HCT116 (cell line): ENCODE results near the gene ARFGAP1. TPM values are rescaled to one million over a fixed set of nuclear protein-coding genes. Genes with fewer than 3 reads are reported as not detected.

Experiments used
- ATAC-seq: fragments of 200-7000 bp; cut with Tn5 transposase; 2 replicates; pipeline ENCODE4 v1.9.1; 2020; ENCODE audit warnings: mild to moderate bottlenecking, moderate library complexity
- BruUV-seq: library from RNA; stranded (reverse); fragments of 400-500 nt; replicated peaks from 2 replicates; lab custom pipeline; 2021; lab: Mats Ljungman, UMichigan
- CTCF ChIA-PET: fragments of 300-600 bp; sonication (Branson Sonifier 250); formaldehyde crosslinking; loops from one replicate; lab custom pipeline; 2021; ENCODE audit warnings: antibody characterized with exemption; lab: Charles Lee
- POLR2A ChIA-PET: fragments of 300-600, 350-600 bp; sonication (Branson Sonifier 250); formaldehyde crosslinking; loops from one replicate; lab custom pipeline; 2021; ENCODE audit warnings: antibody characterized with exemption; lab: Charles Lee
- RAD21 ChIA-PET, 2 experiments: fragments of 300-600 bp; sonication (Branson Sonifier 250); formaldehyde crosslinking; loops; one replicate each; lab custom pipeline; 2023; ENCODE audit warnings: low total read pairs in 2 of 2; ENCODE audit not compliant: uncharacterized antibody in 2 of 2, unreplicated experiment in 2 of 2, low non-redundant PET in 1 of 2; lab: Charles Lee
- DNase-seq: peaks from one replicate; pipeline ENCODE4 v3.0.0-alpha.2; 2010; ENCODE audit warnings: low read depth, low spot score
- H2AFZ ChIP-seq: fragments of 200-600 bp; shearing (Covaris generic), sonication (generic); 2 replicates; pipeline ENCODE4 v1.6.1; 2017; ENCODE audit warnings: low read depth, mixed run types, mixed read lengths, antibody characterized with exemption, low read length; ENCODE audit not compliant: poor library complexity, severe bottlenecking
- H3K27ac ChIP-seq: 2 replicates; pipeline ENCODE4 v1.5.1; 2012; ENCODE audit warnings: low read depth, low read length
- H3K27me3 ChIP-seq: fragments of 200-600 bp; sonication (generic); 2 replicates; pipeline ENCODE4 v1.6.1; 2016; ENCODE audit warnings: mixed run types, low read length, mixed read lengths; ENCODE audit not compliant: insufficient read depth
- H3K36me3 ChIP-seq, 2 experiments: fragments of 200-500 bp in 1 of 2; fragments of 200-600 bp in 1 of 2; sonication (Bioruptor generic) in 1 of 2; sonication (generic) in 1 of 2; 2 replicates each; pipeline versions ENCODE4 v1.5.1 to v1.6.1; 2014 to 2016; ENCODE audit warnings: low read length in 2 of 2, inconsistent platforms in 1 of 2, mixed read lengths in 1 of 2, mixed run types in 1 of 2; ENCODE audit not compliant: insufficient read depth in 2 of 2, control insufficient read depth in 1 of 2
- H3K4me1 ChIP-seq, 2 experiments: fragments of 200-600 bp in 1 of 2; sonication (generic) in 1 of 2; 2 replicates each; pipeline versions ENCODE4 v1.5.1 to v1.6.1; 2012 to 2017; ENCODE audit warnings: low read length in 2 of 2, inconsistent platforms in 1 of 2, mild to moderate bottlenecking in 1 of 2, mixed read lengths in 1 of 2, mixed run types in 1 of 2, moderate library complexity in 1 of 2; ENCODE audit not compliant: insufficient read depth in 2 of 2, control insufficient read depth in 1 of 2
- H3K4me2 ChIP-seq: fragments of 200-600 bp; sonication (generic); 2 replicates; pipeline ENCODE4 v1.6.1; 2017; ENCODE audit warnings: mixed run types, low read length, mixed read lengths
- H3K4me3 ChIP-seq, 2 experiments: fragments of 200-600 bp in 1 of 2; sonication (generic) in 1 of 2; replicated peaks in 1 of 2; 2 replicates each; pipeline ENCODE4 v1.5.1; 2011 to 2016; ENCODE audit warnings: low read length in 2 of 2, control low read depth in 1 of 2, low read depth in 1 of 2, mild to moderate bottlenecking in 1 of 2, mixed read lengths in 1 of 2, mixed run types in 1 of 2
- H3K79me2 ChIP-seq: fragments of 200-600 bp; sonication (generic); 2 replicates; pipeline ENCODE4 v1.6.1; 2017; ENCODE audit warnings: mild to moderate bottlenecking, mixed run types, low read length, moderate library complexity, mixed read lengths; ENCODE audit not compliant: insufficient read depth
- H3K9ac ChIP-seq: fragments of 200-600 bp; sonication (generic); 2 replicates; pipeline ENCODE4 v1.6.1; 2016; ENCODE audit warnings: low read length, mixed read lengths
- H3K9me2 ChIP-seq: fragments of 200-600 bp; sonication (generic), shearing (Covaris generic); 2 replicates; pipeline ENCODE4 v1.6.1; 2017; ENCODE audit warnings: mixed run types, mild to moderate bottlenecking, moderate library complexity; ENCODE audit not compliant: insufficient read depth
- H3K9me3 ChIP-seq, 2 experiments: fragments of 200-500 bp in 1 of 2; fragments of 200-600 bp in 1 of 2; sonication (Bioruptor generic) in 1 of 2; sonication (generic) in 1 of 2; 2 replicates each; pipeline ENCODE4 v1.6.1; 2014 to 2017; ENCODE audit warnings: low read length in 2 of 2, mixed read lengths in 2 of 2, inconsistent platforms in 1 of 2, low read depth in 1 of 2, mild to moderate bottlenecking in 1 of 2, mixed run types in 1 of 2, moderate library complexity in 1 of 2; ENCODE audit not compliant: control insufficient read depth in 1 of 2, insufficient read depth in 1 of 2
- H4K20me1 ChIP-seq: fragments of 200-600 bp; sonication (generic), shearing (Covaris generic); 2 replicates; pipeline ENCODE4 v1.6.1; 2017; ENCODE audit warnings: mixed run types, mild to moderate bottlenecking, moderate library complexity; ENCODE audit not compliant: insufficient read depth
- ATF3 ChIP-seq: IDR thresholded peaks from 2 replicates; pipeline ENCODE4 v1.6.1; 2012
- CBX3 ChIP-seq: IDR thresholded peaks from 2 replicates; pipeline ENCODE4 v1.6.1; 2012; ENCODE audit warnings: low read depth
- EGR1 ChIP-seq: IDR thresholded peaks from 2 replicates; pipeline ENCODE4 v1.6.1; 2012; ENCODE audit warnings: low read depth
- EZH2 ChIP-seq: fragments of 200-600 bp; sonication (generic); IDR thresholded peaks from 2 replicates; pipeline ENCODE4 v1.6.1; 2017; ENCODE audit warnings: antibody characterized with exemption, mixed run types
- EZH2phosphoT487 ChIP-seq: fragments of 200-600 bp; IDR thresholded peaks from 2 replicates; pipeline ENCODE4 v1.6.1; 2018; ENCODE audit warnings: antibody characterized with exemption, borderline replicate concordance
- JUND ChIP-seq: IDR thresholded peaks from 2 replicates; pipeline ENCODE4 v1.6.1; 2012
- MAX ChIP-seq: IDR thresholded peaks from 2 replicates; pipeline ENCODE4 v1.6.1; 2012
- POLR2AphosphoS5 ChIP-seq: IDR thresholded peaks from 2 replicates; pipeline ENCODE4 v1.6.1; 2011; ENCODE audit warnings: mild to moderate bottlenecking, low read depth, low read length, moderate library complexity
- RAD21 ChIP-seq: IDR thresholded peaks from 2 replicates; pipeline ENCODE4 v1.6.1; 2012; ENCODE audit warnings: low read depth, mild to moderate bottlenecking
- SIN3A ChIP-seq: IDR thresholded peaks from 2 replicates; pipeline ENCODE4 v1.6.1; 2012; ENCODE audit warnings: low read depth
- SP1 ChIP-seq: IDR thresholded peaks from 2 replicates; pipeline ENCODE4 v1.6.1; 2012; ENCODE audit warnings: low read depth
- SRF ChIP-seq: IDR thresholded peaks from 2 replicates; pipeline ENCODE4 v1.6.1; 2012; ENCODE audit warnings: low read depth
- YY1 ChIP-seq: IDR thresholded peaks from 2 replicates; pipeline ENCODE4 v1.6.1; 2011; ENCODE audit warnings: low read length, low read depth, moderate library complexity, mild to moderate bottlenecking; ENCODE audit not compliant: insufficient replicate concordance; ENCODE audit errors: extremely low read depth
- intact Hi-C: fragments of 100-400 bp; cut with micrococcal nuclease; formaldehyde crosslinking; loops from 2 replicates; pipeline ENCODE4 v1.10.0; 2022
- total RNA-seq: library from RNA; stranded (reverse); gene quantifications from one replicate; pipeline ENCODE4 v1.2.1, GENCODE V29; 2021; ENCODE audit not compliant: unreplicated experiment

Gene ARFGAP1
- total RNA-seq, 1 experiment from 2014 or later, result 94.4 TPM

- Histone ChIP-seq H3K9ac (no peak overlapping the region), H3K36me3 (no peaks in the 10 kb centered on the region), H3K4me2 (no peak overlapping the region), H3K4me1 (peaks cover 0 to 4% of the 10 kb centered on the region in 2 experiments; a peak in 1 of 4 replicates), H3K27me3 (peaks cover 3% of the 10 kb centered on the region; the same call in 1 of the 2 replicates), H4K20me1 (no peaks in the 10 kb centered on the region), H3K4me3 (no peak overlapping the region), H3K27ac (no peak overlapping the region), H3K79me2 (no peaks in the 10 kb centered on the region), H2AFZ (no peak overlapping the region), H3K9me3 (peaks cover 0 to 3% of the 10 kb centered on the region in 2 experiments; a peak in 1 of 4 replicates), H3K9me2 (no peaks in the 10 kb centered on the region)
- no TSS peak for BruUV-seq
- no peak for DNase-seq
- RAD21 ChIA-PET, result no interaction called here
- intact Hi-C loops, result no loop called here
- no peak for ATAC-seq
- TF ChIP-seq SP1 (no peak), ATF3 (no peak)
- CTCF ChIA-PET, result interaction anchor here (1.1 kb wide), 1 partner anchor 73 kb away, joined by 3 read pairs; no protein-coding TSS in a partner anchor
- POLR2A ChIA-PET, result no interaction called here
These were observed 24.8 kb downstream of the ARFGAP1 start for GRCh38 chr20:63297371-63297781.

GRCh38 chr20:63297796-63298572 lies 25.4 kb downstream of the ARFGAP1 start:
- H3K9me3 ChIP-seq, result peaks cover 0 to 3% of the 10 kb centered on the region in 2 experiments; a peak in 1 of 4 replicates
- H3K4me2 ChIP-seq, result no peak overlapping the region
- H3K36me3 ChIP-seq, result no peaks in the 10 kb centered on the region
- CTCF ChIA-PET, result interaction anchor here (1.4 kb wide), 1 partner anchor 12 kb away, joined by 3 read pairs; no protein-coding TSS in a partner anchor
- DNase-seq, result no peak
- H4K20me1 ChIP-seq, result no peaks in the 10 kb centered on the region
- H3K9me2 ChIP-seq, result no peaks in the 10 kb centered on the region
- intact Hi-C loops, result no loop called here
- no peak overlapping the region for H3K27ac ChIP-seq
- no peak overlapping the region for H3K9ac ChIP-seq
- ATAC-seq, result no peak
- RAD21 ChIA-PET, result no interaction called here
- no peak overlapping the region for H3K4me3 ChIP-seq
- no peak overlapping the region for H2AFZ ChIP-seq
- H3K79me2 ChIP-seq, result no peaks in the 10 kb centered on the region
- no peak for TF ChIP-seq EZH2phosphoT487
- no peak for TF ChIP-seq EZH2
- no peak for TF ChIP-seq RAD21
- no peak for TF ChIP-seq POLR2AphosphoS5
- no peak for TF ChIP-seq YY1
- TF ChIP-seq SIN3A, result no peak
- TF ChIP-seq EGR1, result no peak
- TF ChIP-seq JUND, result no peak
- TF ChIP-seq SRF, result no peak
- no peak for TF ChIP-seq CBX3
- no peak for TF ChIP-seq MAX
- TF ChIP-seq, all 23 proteins: peak for 0
- Histone ChIP-seq H3K4me1 (peaks cover 0 to 4% of the 10 kb centered on the region in 2 experiments; a peak in 1 of 4 replicates), H3K27me3 (peaks cover 3% of the 10 kb centered on the region; the same call in 1 of the 2 replicates)
- no TSS peak for BruUV-seq
- POLR2A ChIA-PET, result no interaction called here
